ENCODE measurements around the gene ARHGEF6. TPM values are rescaled to one million over a fixed set of nuclear protein-coding genes. Genes with fewer than 3 reads are reported as not detected.

The ARHGEF6 gene
- 32.4 and 33.0 TPM in 2 replicates for total RNA-seq

GRCh38 chrX:136780763-136781162 is at the start of gene ARHGEF6:
Gene ARHGEF6 (minus strand): TSS chrX:136780932. CDS start chrX:136780882, 50 bp downstream.
- ChIA-PET POLR2A (interaction anchor here (1.7 to 4.5 kb wide), 3 partner anchors 13 to 100 kb away, joined by 6 to 53 read pairs (median 9); partner anchors contain the start of gene RBMX), CTCF (no interaction called here)
- Mint-ChIP-seq H3K9me3 (no peaks in the 10 kb centered on the region), H3K4me1 (peaks cover 54% of the 10 kb centered on the region), H3K4me3 (peak within 1 kb of the TSS; percentile 90), H3K36me3 (ENCODE audit: low read depth) (peaks cover 1% of the 10 kb centered on the region), H3K27ac (peak within 1 kb of the TSS; percentile 92), H3K27me3 (no peaks in the 10 kb centered on the region)
- intact Hi-C loops (cut with micrococcal nuclease), result loop anchor here (2.0 to 5.0 kb wide), 2 partner anchors 34 to 102 kb away; partner anchors contain the start of gene RBMX
- TF ChIP-seq CTCF (IDR thresholded peaks at IDR 0.05), result no peak
- DNase-seq, result no peak
- no peak for ATAC-seq (ENCODE audit: low read depth)

- no peaks in the 10 kb centered on the region for H3K9me3 Mint-ChIP-seq
- no peak overlapping the region for H3K4me3 Mint-ChIP-seq
- DNase-seq (no peak), ATAC-seq (ENCODE audit: low read depth) (no peak)
- intact Hi-C loops (cut with micrococcal nuclease), result no loop called here
- no peaks in the 10 kb centered on the region for H3K4me1 Mint-ChIP-seq
- ChIA-PET CTCF (no interaction called here), POLR2A (no interaction called here)
- H3K27me3 Mint-ChIP-seq, result no peaks in the 10 kb centered on the region
- TF ChIP-seq CTCF (IDR thresholded peaks at IDR 0.05), result no peak
- H3K27ac Mint-ChIP-seq, result no peak overlapping the region
- peaks cover 3% of the 10 kb centered on the region for H3K36me3 Mint-ChIP-seq (ENCODE audit: low read depth)
These were observed 48.7 kb upstream of the ARHGEF6 start for GRCh38 chrX:136829413-136829812.

GRCh38 chrX:136828830-136829229 is 48.1 kb upstream of the ARHGEF6 start:
- Mint-ChIP-seq H3K4me1 (no peaks in the 10 kb centered on the region), H3K36me3 (ENCODE audit: low read depth) (peaks cover 3% of the 10 kb centered on the region), H3K9me3 (no peaks in the 10 kb centered on the region), H3K27ac (no peak overlapping the region), H3K27me3 (no peaks in the 10 kb centered on the region), H3K4me3 (no peak overlapping the region)
- DNase-seq, result no peak
- intact Hi-C loops (cut with micrococcal nuclease), result no loop called here
- CTCF ChIA-PET, result no interaction called here
- POLR2A ChIA-PET, result no interaction called here
- TF ChIP-seq CTCF (IDR thresholded peaks at IDR 0.05), result no peak
- ATAC-seq (ENCODE audit: low read depth), result no peak

GRCh38 chrX:136827026-136827425 is 46.3 kb upstream of the ARHGEF6 start:
- DNase-seq (no peak), ATAC-seq (ENCODE audit: low read depth) (no peak)
- H3K4me3 Mint-ChIP-seq, result no peak overlapping the region
- no peaks in the 10 kb centered on the region for H3K9me3 Mint-ChIP-seq
- ChIA-PET CTCF (no interaction called here), POLR2A (no interaction called here)
- H3K4me1 Mint-ChIP-seq, result no peaks in the 10 kb centered on the region
- H3K27ac Mint-ChIP-seq, result no peak overlapping the region
- intact Hi-C loops (cut with micrococcal nuclease), result no loop called here
- H3K36me3 Mint-ChIP-seq (ENCODE audit: low read depth), result peaks cover 3% of the 10 kb centered on the region
- no peaks in the 10 kb centered on the region for H3K27me3 Mint-ChIP-seq
- no peak for TF ChIP-seq CTCF (IDR thresholded peaks at IDR 0.05)

GRCh38 chrX:136825771-136826170 is 45.0 kb upstream of the ARHGEF6 start:
- Mint-ChIP-seq H3K27ac (no peak overlapping the region), H3K36me3 (ENCODE audit: low read depth) (peaks cover 3% of the 10 kb centered on the region), H3K4me3 (no peak overlapping the region), H3K9me3 (no peaks in the 10 kb centered on the region), H3K4me1 (no peaks in the 10 kb centered on the region), H3K27me3 (no peaks in the 10 kb centered on the region)
- no peak for DNase-seq
- ATAC-seq (ENCODE audit: low read depth), result no peak
- CTCF ChIA-PET, result no interaction called here
- intact Hi-C loops (cut with micrococcal nuclease), result no loop called here
- TF ChIP-seq CTCF (IDR thresholded peaks at IDR 0.05), result no peak
- POLR2A ChIA-PET, result no interaction called here
